Measurements from ENCODE around the gene OMP. TPM values are rescaled to one million over a fixed set of nuclear protein-coding genes. Genes with fewer than 3 reads are reported as not detected.

The OMP gene
- polyA plus RNA-seq, 1 donor from 2014 or later = not detected

DNA sequence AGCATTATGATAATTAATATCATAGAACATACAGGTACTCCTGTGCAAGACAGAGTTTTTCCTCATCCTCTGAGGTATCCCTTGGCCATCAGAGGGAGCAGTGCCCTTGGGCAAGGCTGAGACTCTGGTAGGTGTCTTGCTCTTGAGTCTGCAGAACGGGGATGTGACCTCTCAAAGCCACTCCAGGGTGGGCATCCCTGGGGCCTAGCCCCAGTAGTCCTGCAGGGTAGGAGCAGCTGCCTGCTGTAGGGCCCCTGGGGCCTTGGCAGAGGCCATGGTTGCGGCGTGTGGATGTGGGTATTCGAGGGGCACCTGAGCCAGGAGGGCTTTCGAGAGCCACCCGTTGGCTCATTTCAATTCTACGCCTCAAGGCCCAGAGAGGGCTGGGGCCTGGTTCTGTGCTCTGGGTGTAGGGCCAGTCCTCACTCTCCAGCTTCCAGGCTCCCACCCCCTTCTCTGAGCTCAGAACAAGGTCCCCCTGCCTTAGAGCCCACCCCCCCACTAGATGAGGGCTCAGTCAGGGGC lies 7.7 kb upstream of the OMP start:
- H3K79me2 ChIP-seq (replicated peaks; ENCODE audit: insufficient read depth, low read length) = no peaks in the 10 kb centered on the region
- no peak overlapping the region for H2AFZ ChIP-seq (ENCODE audit: low read depth, low read length)
- no peaks in the 10 kb centered on the region for H3K9me3 ChIP-seq (ENCODE audit: low read length)
- no peaks in the 10 kb centered on the region for H3K27me3 ChIP-seq (ENCODE audit: insufficient read depth, low read depth, low read length)
- no peak overlapping the region for H3K9ac ChIP-seq (ENCODE audit: low read length)
- H3K27ac ChIP-seq (ENCODE audit: low read length) = no peak overlapping the region
- H3K4me3 ChIP-seq (ENCODE audit: low read length) = no peak overlapping the region
- H4K20me1 ChIP-seq (ENCODE audit: insufficient read depth) = no peaks in the 10 kb centered on the region
- H3K36me3 ChIP-seq (ENCODE audit: insufficient read depth, low read length) = no peaks in the 10 kb centered on the region
- no peak overlapping the region for H3K4me2 ChIP-seq (ENCODE audit: low read length)
- no peaks in the 10 kb centered on the region for H3F3A ChIP-seq (ENCODE audit: insufficient read depth, low read length, poor library complexity, severe bottlenecking)
- H3K9me2 ChIP-seq (ENCODE audit: insufficient read depth, low read length) = no peaks in the 10 kb centered on the region
- TF ChIP-seq EZH2 (IDR thresholded peaks at IDR 0.05; ENCODE audit: borderline replicate concordance, insufficient read depth, low read length, poor library complexity, severe bottlenecking) = no peak
- TF ChIP-seq REST (IDR thresholded peaks at IDR 0.05; ENCODE audit: borderline replicate concordance) = no peak
- no peak for TF ChIP-seq SMC3 (conservative IDR thresholded peaks at IDR 0.05; ENCODE audit: poor library complexity)
- no peak for TF ChIP-seq MXI1 (conservative IDR thresholded peaks at IDR 0.05; ENCODE audit: poor library complexity, severe bottlenecking)
- no peak for TF ChIP-seq TAF1 (IDR thresholded peaks at IDR 0.05; ENCODE audit: low read depth)
- no peak for TF ChIP-seq RAD21 (conservative IDR thresholded peaks at IDR 0.05)
- TF ChIP-seq, protein P1, sequence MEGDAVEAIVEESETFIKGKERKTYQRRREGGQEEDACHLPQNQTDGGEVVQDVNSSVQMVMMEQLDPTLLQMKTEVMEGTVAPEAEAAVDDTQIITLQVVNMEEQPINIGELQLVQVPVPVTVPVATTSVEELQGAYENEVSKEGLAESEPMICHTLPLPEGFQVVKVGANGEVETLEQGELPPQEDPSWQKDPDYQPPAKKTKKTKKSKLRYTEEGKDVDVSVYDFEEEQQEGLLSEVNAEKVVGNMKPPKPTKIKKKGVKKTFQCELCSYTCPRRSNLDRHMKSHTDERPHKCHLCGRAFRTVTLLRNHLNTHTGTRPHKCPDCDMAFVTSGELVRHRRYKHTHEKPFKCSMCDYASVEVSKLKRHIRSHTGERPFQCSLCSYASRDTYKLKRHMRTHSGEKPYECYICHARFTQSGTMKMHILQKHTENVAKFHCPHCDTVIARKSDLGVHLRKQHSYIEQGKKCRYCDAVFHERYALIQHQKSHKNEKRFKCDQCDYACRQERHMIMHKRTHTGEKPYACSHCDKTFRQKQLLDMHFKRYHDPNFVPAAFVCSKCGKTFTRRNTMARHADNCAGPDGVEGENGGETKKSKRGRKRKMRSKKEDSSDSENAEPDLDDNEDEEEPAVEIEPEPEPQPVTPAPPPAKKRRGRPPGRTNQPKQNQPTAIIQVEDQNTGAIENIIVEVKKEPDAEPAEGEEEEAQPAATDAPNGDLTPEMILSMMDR (IDR thresholded peaks at IDR 0.05; ENCODE audit: poor library complexity, severe bottlenecking) = no peak
- no peak for TF ChIP-seq EP300 (conservative IDR thresholded peaks at IDR 0.05; ENCODE audit: poor library complexity, severe bottlenecking)
- no peak for TF ChIP-seq POLR2AphosphoS5 (IDR thresholded peaks at IDR 0.05)

- TF ChIP-seq, protein P1 (IDR thresholded peaks at IDR 0.05; ENCODE audit: poor library complexity, severe bottlenecking) = no peak
- TF ChIP-seq RAD21 (conservative IDR thresholded peaks at IDR 0.05) = no peak
- no peak for TF ChIP-seq REST (IDR thresholded peaks at IDR 0.05; ENCODE audit: borderline replicate concordance)
- TF ChIP-seq SMC3 (conservative IDR thresholded peaks at IDR 0.05; ENCODE audit: poor library complexity) = no peak
- TF ChIP-seq POLR2AphosphoS5 (IDR thresholded peaks at IDR 0.05) = no peak
- no peak for TF ChIP-seq TAF1 (IDR thresholded peaks at IDR 0.05; ENCODE audit: low read depth)
- TF ChIP-seq MXI1 (conservative IDR thresholded peaks at IDR 0.05; ENCODE audit: poor library complexity, severe bottlenecking) = no peak
- no peak for TF ChIP-seq EP300 (conservative IDR thresholded peaks at IDR 0.05; ENCODE audit: poor library complexity, severe bottlenecking)
- TF ChIP-seq EZH2 (IDR thresholded peaks at IDR 0.05; ENCODE audit: borderline replicate concordance, insufficient read depth, low read length, poor library complexity, severe bottlenecking) = no peak
- no peak overlapping the region for H3K9ac ChIP-seq (ENCODE audit: low read length)
- no peaks in the 10 kb centered on the region for H4K20me1 ChIP-seq (ENCODE audit: insufficient read depth)
- no peaks in the 10 kb centered on the region for H3K9me2 ChIP-seq (ENCODE audit: insufficient read depth, low read length)
- no peak overlapping the region for H3K4me3 ChIP-seq (ENCODE audit: low read length)
- no peaks in the 10 kb centered on the region for H3K79me2 ChIP-seq (replicated peaks; ENCODE audit: insufficient read depth, low read length)
- no peak overlapping the region for H3K4me2 ChIP-seq (ENCODE audit: low read length)
- H2AFZ ChIP-seq (ENCODE audit: low read depth, low read length) = no peak overlapping the region
- H3K27ac ChIP-seq (ENCODE audit: low read length) = no peak overlapping the region
- H3K36me3 ChIP-seq (ENCODE audit: insufficient read depth, low read length) = no peaks in the 10 kb centered on the region
- H3K9me3 ChIP-seq (ENCODE audit: low read length) = no peaks in the 10 kb centered on the region
- H3F3A ChIP-seq (ENCODE audit: insufficient read depth, low read length, poor library complexity, severe bottlenecking) = no peaks in the 10 kb centered on the region
- H3K27me3 ChIP-seq (ENCODE audit: insufficient read depth, low read depth, low read length) = no peaks in the 10 kb centered on the region
These were observed 6.8 kb upstream of the OMP start for GRCh38 chr11:77095551-77096490.
